HuH-7.5 (cell line): ENCODE measurements around the gene SMAGP.
"Not testable (repeated sequence)": the region's sequence is repeated elsewhere in the genome, so short reads cannot be mapped to it uniquely, and the experiment has no call there.

Experiments used
- DNase-seq: peaks from one replicate; pipeline ENCODE4 v3.0.0; 2011; ENCODE audit warnings: low spot score

SMAGP gene

DNA sequence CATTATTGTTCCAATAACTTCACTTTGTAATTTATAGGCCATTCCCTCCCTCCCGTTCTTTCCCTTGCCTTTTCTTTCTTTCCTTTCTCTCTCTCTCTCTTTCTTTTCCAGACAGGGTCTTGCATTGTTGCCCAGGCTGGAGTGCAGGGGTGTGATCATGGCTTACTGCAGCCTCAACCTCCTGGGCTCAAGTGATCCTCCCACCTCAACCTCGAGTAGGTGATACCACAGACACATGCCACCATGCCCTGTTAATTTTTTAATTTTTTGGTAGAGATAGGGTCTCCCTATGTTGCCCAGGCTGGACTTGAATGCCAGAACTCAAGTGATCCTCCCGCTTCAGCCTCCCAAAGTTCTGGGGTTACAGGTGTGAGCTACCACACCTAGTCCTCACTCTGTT is 45.6 kb downstream of the SMAGP start:
- no peak for DNase-seq

GRCh38 chr12:51222461-51222860 is 47.8 kb downstream of the SMAGP start:
- DNase-seq: no peak

- DNase-seq: not testable (repeated sequence)
Measured at GRCh38 chr12:51219857-51220256, 50.4 kb downstream of the SMAGP start.

DNA sequence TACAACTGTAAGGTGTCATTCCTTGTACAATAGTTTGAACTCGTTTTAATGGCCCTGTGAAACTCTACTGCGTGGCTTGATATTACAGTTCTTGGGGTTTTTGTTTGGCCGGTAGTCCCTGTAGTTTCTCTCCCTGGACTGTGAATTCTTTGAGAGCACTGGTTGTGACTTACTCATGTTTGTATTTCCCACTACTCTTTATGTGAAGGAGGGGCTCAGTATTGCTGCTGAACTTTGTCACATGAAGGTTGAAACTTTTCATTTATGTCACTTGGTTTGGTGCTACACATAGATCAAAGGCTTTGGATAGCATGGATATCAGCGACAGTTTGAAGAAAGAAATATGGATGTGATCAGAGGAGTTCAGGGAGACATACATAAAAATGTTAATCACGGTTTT is 50.9 kb downstream of the SMAGP start:
- DNase-seq: no peak

GRCh38 chr12:51218607-51219161 is 51.5 kb downstream of the SMAGP start:
- peak; percentile 72 for DNase-seq

GRCh38 chr12:51217968-51218606 is 52.1 kb downstream of the SMAGP start, which contains the start of gene POU6F1:
Gene POU6F1, minus strand, starts transcription at chr12:51218062. Its CDS starts 11,226 bp downstream, at chr12:51206836.
- peak; percentile 92 for DNase-seq

DNA sequence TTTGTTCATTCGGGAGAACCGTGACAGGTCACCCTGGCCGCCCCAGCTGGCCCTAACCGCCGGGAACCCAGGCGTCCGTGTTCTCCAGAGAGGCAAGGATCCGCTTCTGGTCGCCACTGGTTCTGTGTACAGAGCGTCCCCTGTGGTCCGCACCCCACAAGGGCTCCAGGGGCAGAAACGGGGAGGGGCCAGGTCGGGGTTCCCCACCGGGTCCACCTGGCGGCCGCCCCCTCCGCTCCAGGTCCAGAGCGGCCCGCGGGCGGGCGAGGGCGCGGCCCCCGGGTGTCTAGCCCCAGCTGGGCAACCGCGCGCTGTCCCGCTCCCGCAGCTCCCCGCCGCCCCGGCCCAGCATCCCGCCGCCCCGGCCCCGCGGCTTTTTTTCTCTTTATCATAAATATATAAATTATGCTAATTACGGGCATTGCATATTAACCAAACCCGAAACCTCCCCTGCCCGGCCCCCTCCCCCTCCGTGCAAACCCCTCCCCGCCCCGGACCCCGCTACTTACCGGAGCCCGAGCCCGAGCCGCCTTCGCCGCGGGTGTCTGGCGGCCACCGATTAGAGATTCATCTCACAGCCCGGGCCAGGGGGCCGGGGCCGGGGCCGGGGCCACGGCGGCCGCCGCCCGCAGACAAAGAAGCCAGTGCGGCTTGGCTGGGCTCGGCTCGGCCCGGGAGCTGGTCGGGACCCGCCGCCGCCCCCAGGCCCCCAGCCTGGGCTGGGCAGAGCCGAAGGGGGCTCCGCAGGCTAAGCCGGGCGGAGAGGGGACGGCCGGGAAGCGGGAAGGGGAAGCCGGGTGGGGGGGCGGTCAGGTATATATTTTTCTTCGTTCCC is 52.9 kb downstream of the SMAGP start:
- peak; percentile 73 for DNase-seq

- no peak for DNase-seq
Measured at GRCh38 chr12:51216642-51217041, 53.6 kb downstream of the SMAGP start.

- DNase-seq: no peak
Measured at GRCh38 chr12:51214895-51215294, 55.3 kb downstream of the SMAGP start.

GRCh38 chr12:51210690-51211395 is 59.4 kb downstream of the SMAGP start:
- DNase-seq: no peak

- DNase-seq: no peak
Measured at GRCh38 chr12:51209259-51209658, 61.0 kb downstream of the SMAGP start.

- no peak for DNase-seq
Measured at GRCh38 chr12:51208016-51208660, 62.1 kb downstream of the SMAGP start.

DNA sequence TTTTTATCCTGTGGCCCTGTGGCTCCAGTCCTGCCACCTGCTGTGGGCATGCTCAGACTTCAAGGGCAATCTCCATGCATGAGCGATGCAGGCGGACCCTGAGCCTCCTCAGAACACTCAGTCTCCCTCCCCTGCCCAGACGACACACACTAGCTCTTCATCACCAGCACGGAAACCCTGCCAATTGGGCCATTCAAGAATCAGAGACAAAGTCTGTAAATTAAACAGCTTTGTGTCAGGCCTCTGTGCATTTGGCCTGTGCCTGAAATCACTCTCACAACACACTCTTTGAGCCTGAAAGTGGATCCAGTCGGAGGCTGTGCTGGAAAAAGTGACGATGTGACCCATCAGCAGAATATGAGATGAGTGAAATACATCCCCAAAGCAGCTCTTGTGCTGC is 64.9 kb downstream of the SMAGP start:
- DNase-seq: no peak

GRCh38 chr12:51202718-51203117 is 67.5 kb downstream of the SMAGP start:
- DNase-seq: no peak

DNA sequence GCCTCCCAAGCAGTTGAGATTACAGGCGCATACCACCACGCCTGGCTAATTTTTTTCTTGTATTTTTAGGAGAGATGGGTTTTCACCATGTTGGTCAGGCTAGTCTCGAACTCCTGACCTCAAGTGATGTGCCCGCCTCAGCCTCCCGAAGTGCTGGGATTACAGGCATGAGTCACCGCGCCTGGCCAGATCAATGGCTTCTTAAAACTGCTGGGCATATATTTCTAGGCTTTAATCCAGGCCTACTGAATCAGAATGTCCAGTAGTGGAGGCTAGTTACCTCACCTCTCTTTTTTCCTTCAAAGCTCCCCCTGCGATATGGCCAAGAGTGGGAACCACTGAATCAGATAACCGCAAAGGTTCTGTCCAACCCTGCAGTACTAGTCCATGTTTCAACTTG is 69.4 kb downstream of the SMAGP start:
- no peak for DNase-seq

DNA sequence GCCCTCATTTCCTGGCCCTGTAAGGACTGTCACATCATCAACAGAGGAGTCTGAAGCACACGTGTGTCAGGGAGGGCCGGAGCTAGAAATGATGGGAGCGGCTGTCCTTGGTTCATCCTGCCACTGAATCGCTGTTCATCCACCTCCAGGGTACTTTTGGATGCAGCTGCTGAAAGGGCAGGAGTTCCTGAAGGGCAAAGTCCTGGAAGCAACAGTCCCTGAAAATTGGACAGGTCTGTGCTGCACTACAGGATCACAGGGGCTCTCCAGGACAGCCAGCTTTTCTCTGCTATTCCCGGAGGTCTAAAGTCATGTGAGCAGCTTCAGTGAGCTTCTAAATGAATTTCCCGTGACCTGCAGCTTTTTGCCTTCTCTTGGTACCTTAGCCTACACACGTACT is 70.1 kb downstream of the SMAGP start:
- DNase-seq: no peak

DNA sequence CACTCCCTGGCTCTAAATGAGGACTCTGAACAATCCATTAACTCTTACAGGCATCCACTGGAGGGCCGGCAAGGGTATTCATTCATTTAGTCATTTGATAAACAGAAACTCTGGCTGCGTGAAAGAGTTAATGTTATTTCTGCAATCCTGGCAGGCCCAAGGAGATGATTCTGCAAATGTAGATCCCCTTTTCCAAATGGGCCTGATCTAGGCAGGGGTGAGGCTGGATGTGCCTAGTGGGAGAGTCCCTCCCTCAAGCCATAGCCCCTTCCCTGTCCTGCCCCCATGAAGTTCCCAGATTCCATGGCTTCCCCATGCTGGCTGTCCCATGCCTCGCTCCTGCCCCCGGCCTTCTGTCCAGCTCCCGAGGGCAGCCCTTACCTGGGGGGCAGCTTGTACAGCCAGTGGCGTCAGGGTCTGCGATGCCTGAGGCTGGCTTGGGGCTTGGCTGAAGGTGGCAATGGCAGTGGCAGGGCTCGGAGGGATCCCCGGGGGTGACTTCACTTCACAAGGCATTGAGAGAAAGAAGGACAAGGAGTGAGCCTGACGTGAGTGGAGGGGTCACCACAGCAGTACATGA is 70.8 kb downstream of the SMAGP start:
- DNase-seq: no peak

DNA sequence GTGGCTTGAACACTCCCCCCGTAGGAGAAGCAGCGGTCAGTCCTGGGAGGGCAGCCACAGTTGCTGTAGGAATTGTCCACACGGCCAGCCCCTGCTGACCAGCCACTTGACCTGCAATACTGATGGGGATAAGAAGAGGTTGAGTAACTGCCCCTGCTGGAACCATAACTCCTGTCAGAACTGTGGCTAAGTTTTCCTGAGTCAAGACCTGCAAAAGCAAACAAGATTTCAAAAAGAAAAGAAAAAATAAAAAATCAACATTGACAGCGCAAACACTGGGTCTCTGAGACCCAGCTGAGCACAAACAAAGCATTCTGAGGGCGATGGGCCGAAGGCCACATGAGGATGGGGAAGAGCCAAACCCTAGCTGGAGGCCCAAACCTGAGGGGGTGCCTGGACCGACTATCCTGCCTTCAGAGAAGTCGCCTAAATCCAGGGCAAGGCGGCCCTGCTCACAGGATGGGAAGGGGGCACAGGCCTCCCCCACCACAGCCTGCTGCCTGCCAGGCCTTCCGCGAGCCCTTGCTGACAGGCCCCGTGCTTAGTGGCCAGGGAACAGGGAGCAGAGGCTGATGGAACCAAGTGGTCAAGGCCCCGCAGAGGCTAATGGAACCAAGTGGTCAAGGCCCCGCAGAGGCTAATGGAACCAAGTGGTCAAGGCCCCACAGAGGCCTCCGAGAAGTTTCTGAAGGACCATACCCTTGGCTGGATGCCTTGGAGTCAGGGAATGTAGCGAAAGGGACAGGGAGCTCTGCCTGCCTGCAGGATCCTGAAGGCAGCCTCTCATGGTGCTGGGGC is 71.4 kb downstream of the SMAGP start:
- peak; percentile 49 for DNase-seq

DNA sequence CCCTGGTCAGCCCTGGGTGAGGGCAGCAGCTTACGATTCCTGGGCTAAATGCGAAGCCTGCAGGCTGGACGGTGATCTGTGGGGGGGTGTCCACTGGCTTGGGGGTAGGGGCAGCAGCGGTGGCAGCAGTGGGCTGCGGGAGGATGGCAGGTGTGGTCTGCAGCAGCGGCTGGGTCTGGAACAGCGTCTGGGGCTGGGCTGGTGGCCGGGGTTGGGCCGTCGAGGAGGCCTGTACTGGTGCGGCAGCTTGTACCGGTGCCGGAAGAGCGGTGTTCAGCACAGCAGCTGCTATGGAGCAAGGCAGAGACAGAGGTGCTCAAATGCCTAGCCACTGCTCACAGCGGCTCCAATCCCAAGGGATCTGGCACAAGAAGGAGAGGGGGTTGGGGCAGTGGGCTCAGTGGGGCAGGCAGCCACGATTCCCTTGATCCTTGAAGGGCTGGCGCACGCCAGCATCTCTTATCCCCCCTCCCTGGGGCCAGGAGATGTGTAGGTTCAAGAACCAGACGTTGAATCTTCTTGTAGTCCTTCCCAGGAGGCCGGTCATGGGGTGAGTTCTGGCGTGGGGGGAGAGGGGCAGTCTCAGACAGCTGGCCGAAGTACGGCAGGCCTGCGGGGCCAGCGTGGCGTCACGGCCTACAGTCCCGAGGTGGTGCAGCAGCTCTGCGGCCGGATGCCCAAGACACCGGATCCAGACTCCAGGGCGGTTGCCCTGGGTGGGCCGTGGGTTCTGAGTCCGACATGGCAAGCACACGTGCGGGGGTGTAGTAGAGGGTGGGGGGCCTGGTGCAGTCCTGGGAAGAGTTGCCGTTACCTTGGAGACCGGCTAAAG is 72.3 kb downstream of the SMAGP start:
- no peak for DNase-seq

GRCh38 chr12:51196547-51196946 is 73.7 kb downstream of the SMAGP start:
- no peak for DNase-seq
